HEK293 (cell line): ENCODE results near the gene UNC13A.

Source experiments
- MEIS1 ChIP-seq: sonication (generic); formaldehyde crosslinking; IDR thresholded peaks from 2 replicates; pipeline ENCODE4 v1.8.1; 2022; ENCODE audit warnings: missing genetic modification reagents, mild to moderate bottlenecking, borderline replicate concordance
- REST ChIP-seq: fragments of 450-650 bp; formaldehyde crosslinking; IDR thresholded peaks from 2 replicates; pipeline ENCODE4 v1.5.1; 2016; ENCODE audit warnings: missing biosample characterization, missing genetic modification characterization
- ZBTB48 ChIP-seq: fragments of 450-650 bp; formaldehyde crosslinking; IDR thresholded peaks from 2 replicates; pipeline ENCODE4 v1.5.1; 2016; ENCODE audit warnings: missing biosample characterization, missing genetic modification characterization
- TF ChIP-seq, protein P1 (sequence below): fragments of 450-650 bp; formaldehyde crosslinking; IDR thresholded peaks from 2 replicates; pipeline ENCODE4 v1.5.1; 2016; ENCODE audit warnings: missing biosample characterization, missing genetic modification characterization
- TF ChIP-seq, protein P2 (sequence below): sonication (generic); formaldehyde crosslinking; IDR thresholded peaks from 2 replicates; pipeline ENCODE4 v1.8.1; 2022; ENCODE audit warnings: mild to moderate bottlenecking, moderate library complexity, missing genetic modification reagents
- TF ChIP-seq, protein P3 (sequence below): fragments of 450-650 bp; formaldehyde crosslinking; IDR thresholded peaks from 2 replicates; pipeline ENCODE4 v1.5.1; 2017; ENCODE audit warnings: missing biosample characterization, mild to moderate bottlenecking, missing genetic modification characterization, moderate library complexity

DNA sequence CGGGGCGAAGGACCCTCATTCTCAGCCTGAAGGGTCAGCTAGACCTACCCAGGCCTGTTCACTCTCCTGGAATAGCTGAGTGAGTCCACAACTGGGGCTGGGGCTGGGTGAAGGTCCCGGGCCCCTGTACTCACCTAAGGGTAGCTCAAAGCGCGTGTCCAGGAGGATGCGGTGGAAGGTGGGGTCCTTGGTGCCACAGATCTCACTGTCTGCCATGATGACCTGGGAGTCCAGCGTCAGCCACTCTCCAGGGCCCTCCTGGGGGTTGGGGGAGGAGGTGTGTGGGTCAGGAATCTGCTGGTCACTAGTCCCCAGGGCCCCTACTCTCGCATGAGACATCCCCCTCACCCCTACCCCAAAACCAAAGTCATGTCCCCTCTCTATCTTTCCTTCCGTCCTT is 18.7 kb downstream of the UNC13A start:
- TF ChIP-seq, protein P1, sequence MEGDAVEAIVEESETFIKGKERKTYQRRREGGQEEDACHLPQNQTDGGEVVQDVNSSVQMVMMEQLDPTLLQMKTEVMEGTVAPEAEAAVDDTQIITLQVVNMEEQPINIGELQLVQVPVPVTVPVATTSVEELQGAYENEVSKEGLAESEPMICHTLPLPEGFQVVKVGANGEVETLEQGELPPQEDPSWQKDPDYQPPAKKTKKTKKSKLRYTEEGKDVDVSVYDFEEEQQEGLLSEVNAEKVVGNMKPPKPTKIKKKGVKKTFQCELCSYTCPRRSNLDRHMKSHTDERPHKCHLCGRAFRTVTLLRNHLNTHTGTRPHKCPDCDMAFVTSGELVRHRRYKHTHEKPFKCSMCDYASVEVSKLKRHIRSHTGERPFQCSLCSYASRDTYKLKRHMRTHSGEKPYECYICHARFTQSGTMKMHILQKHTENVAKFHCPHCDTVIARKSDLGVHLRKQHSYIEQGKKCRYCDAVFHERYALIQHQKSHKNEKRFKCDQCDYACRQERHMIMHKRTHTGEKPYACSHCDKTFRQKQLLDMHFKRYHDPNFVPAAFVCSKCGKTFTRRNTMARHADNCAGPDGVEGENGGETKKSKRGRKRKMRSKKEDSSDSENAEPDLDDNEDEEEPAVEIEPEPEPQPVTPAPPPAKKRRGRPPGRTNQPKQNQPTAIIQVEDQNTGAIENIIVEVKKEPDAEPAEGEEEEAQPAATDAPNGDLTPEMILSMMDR (tag by site-specific recombination): no peak
- TF ChIP-seq REST (tag by site-specific recombination) (no peak), ZBTB48 (tag by site-specific recombination) (no peak), MEIS1 (CRISPR knock-in tag) (no peak)
- TF ChIP-seq, protein P2, sequence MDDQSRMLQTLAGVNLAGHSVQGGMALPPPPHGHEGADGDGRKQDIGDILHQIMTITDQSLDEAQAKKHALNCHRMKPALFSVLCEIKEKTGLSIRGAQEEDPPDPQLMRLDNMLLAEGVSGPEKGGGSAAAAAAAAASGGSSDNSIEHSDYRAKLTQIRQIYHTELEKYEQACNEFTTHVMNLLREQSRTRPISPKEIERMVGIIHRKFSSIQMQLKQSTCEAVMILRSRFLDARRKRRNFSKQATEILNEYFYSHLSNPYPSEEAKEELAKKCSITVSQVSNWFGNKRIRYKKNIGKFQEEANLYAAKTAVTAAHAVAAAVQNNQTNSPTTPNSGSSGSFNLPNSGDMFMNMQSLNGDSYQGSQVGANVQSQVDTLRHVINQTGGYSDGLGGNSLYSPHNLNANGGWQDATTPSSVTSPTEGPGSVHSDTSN: no peak
- TF ChIP-seq, protein P3, sequence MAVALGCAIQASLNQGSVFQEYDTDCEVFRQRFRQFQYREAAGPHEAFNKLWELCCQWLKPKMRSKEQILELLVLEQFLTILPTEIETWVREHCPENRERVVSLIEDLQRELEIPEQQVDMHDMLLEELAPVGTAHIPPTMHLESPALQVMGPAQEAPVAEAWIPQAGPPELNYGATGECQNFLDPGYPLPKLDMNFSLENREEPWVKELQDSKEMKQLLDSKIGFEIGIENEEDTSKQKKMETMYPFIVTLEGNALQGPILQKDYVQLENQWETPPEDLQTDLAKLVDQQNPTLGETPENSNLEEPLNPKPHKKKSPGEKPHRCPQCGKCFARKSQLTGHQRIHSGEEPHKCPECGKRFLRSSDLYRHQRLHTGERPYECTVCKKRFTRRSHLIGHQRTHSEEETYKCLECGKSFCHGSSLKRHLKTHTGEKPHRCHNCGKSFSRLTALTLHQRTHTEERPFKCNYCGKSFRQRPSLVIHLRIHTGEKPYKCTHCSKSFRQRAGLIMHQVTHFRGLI: no peak
